Right lobe of liver (tissue), 6 donors: Measurements from ENCODE around the gene NEDD4L. TPM values are rescaled to one million over a fixed set of nuclear protein-coding genes. Genes with fewer than 3 reads are reported as not detected.

Experiments
- ATAC-seq, 4 donors: fragments of 200-7000 bp; cut with Tn5 transposase; one replicate each; pipeline ENCODE4 v1.9.1; 2020; ENCODE audit warnings: mild to moderate bottlenecking in 4 of 4, moderate library complexity in 4 of 4
- DNase-seq, 3 donors: peaks; one replicate each; pipeline ENCODE4 v3.0.0-alpha.2; 2020
- H3K27ac ChIP-seq, 3 donors: fragments of 200-600 bp; one replicate each; pipeline ENCODE4 v1.8.0; 2022
- H3K27me3 ChIP-seq, 2 donors: fragments of 200-600 bp; one replicate each; pipeline ENCODE4 v1.8.0; 2022
- H3K36me3 ChIP-seq, 4 donors: fragments of 200-600 bp; sonication (generic) in 1 of 4; one replicate each; pipeline versions ENCODE4 v1.5.1 to v1.8.0; 2017 to 2022; ENCODE audit warnings: control low read depth in 1 of 4
- H3K4me1 ChIP-seq, 4 donors: fragments of 200-600 bp; sonication (generic) in 1 of 4; one replicate each; pipeline versions ENCODE4 v1.5.1 to v1.8.0; 2017 to 2022; ENCODE audit warnings: control low read depth in 1 of 4
- H3K4me3 ChIP-seq, 3 donors: fragments of 200-600 bp; one replicate each; pipeline ENCODE4 v1.8.0; 2022
- H3K9me3 ChIP-seq, 4 donors: fragments of 200-600 bp; sonication (generic) in 1 of 4; one replicate each; pipeline versions ENCODE4 v1.5.1 to v1.8.0; 2017 to 2022; ENCODE audit warnings: control low read depth in 1 of 4
- POLR2A ChIP-seq: fragments of 450-650 bp; IDR thresholded peaks from one replicate; pipeline ENCODE4 v1.6.1; 2017; ENCODE audit warnings: antibody characterized with exemption, mild to moderate bottlenecking
- WGBS: methylation state at CpG from one replicate; pipeline ENCODE4 v1.1.6; 2018; ENCODE audit warnings: low coverage, low lambda C conversion rate; ENCODE audit not compliant: insufficient coverage; ENCODE audit errors: missing lambda C conversion rate; 5-methylcytosine and 5-hydroxymethylcytosine counted together
- intact Hi-C, 2 donors: fragments of 100-400 bp; cut with DNase I; formaldehyde crosslinking; loops; one replicate each; pipeline versions ENCODE4 v1.11.2 to v1.14.1; 2022
- total RNA-seq, 6 experiments: library from RNA; depleted of rRNA in 2 of 6; stranded (reverse); fragments of >200 nt in 2 of 6; fragmentation: NEBNext Ultra II Directional in 3 of 6; extraction: Animal tissue kit (Norgen Biotek cat#: 25700) in 3 of 6; gene quantifications; one replicate each; pipeline versions ENCODE4 v1.1.0 to v1.2.4, GENCODE V29; 2016 to 2023
- TF ChIP-seq, protein P1 (sequence below), 4 donors: fragments of 200-600 bp in 3 of 4; fragments of 450-650 bp in 1 of 4; IDR thresholded peaks; one replicate each; pipeline versions ENCODE4 v1.5.1 to v1.8.0; 2016 to 2022; ENCODE audit warnings: antibody characterized with exemption in 4 of 4, mild to moderate bottlenecking in 2 of 4
- donor health status: DM: no; HTN: yes; CAD: no.
- donor health status: DM: no; HTN: no; CAD: no.
- donor health status: DM: no; HTN: no; CAD: no.
- donor health status: DM: no; HTN: yes; CAD: no.
- donor health status: DM: no; HTN: yes; CAD: no.

NEDD4L gene
- total RNA-seq, 6 experiments from 2014 or later, result 21.5 to 41.0 (median 33.2) TPM

DNA sequence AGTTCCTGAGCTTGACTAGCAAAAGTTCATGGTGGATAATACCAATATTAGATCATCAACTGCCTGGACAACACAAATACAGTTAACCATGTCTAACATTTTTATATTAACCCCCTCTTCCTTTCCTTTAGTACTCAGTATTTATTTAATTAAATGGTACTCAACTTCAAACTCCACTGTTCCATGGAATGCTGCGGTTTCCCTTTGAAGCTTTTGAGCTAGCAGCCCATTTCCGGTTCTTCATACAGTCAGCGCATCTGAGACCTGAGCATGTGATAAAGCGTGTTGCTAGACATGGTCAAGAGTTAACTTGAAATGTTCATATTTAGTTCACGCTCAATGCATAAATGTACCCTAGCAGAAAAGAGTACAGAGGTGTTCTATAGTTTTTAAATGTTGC is 306.5 kb downstream of the NEDD4L start:
- H3K4me3 ChIP-seq, result no peak overlapping the region
- no peak for ATAC-seq
- 92% methylated on average over 5 of the region's 5 CpGs for WGBS
- H3K36me3 ChIP-seq, result no peaks in the 10 kb centered on the region
- no peak for DNase-seq
- no peaks in the 10 kb centered on the region for H3K9me3 ChIP-seq
- H3K27me3 ChIP-seq, result no peaks in the 10 kb centered on the region
- H3K4me1 ChIP-seq, result no peaks in the 10 kb centered on the region
- no peak overlapping the region for H3K27ac ChIP-seq
- intact Hi-C loops, result no loop called here
- TF ChIP-seq, protein P1, sequence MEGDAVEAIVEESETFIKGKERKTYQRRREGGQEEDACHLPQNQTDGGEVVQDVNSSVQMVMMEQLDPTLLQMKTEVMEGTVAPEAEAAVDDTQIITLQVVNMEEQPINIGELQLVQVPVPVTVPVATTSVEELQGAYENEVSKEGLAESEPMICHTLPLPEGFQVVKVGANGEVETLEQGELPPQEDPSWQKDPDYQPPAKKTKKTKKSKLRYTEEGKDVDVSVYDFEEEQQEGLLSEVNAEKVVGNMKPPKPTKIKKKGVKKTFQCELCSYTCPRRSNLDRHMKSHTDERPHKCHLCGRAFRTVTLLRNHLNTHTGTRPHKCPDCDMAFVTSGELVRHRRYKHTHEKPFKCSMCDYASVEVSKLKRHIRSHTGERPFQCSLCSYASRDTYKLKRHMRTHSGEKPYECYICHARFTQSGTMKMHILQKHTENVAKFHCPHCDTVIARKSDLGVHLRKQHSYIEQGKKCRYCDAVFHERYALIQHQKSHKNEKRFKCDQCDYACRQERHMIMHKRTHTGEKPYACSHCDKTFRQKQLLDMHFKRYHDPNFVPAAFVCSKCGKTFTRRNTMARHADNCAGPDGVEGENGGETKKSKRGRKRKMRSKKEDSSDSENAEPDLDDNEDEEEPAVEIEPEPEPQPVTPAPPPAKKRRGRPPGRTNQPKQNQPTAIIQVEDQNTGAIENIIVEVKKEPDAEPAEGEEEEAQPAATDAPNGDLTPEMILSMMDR (IDR thresholded peaks at IDR 0.05), result no peak
- TF ChIP-seq POLR2A, result no peak

DNA sequence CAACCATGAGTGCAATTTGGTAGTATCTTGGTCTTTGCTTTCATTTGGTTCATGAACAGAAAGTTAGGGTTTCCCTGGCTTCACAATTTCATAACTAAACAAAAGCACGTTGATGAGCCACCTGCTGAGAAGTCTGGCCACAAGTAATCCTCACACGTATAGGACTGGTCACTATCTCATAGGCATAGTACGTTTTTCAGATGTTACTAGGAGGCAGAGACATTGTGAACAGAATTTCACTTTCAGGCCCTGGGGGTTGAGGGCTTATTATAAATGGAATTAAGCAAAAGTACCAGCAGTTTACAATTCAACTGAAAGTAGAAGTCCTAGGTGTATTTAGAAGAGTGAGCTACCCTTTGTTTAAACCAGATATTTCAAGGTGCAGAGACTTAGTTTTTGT is 307.8 kb downstream of the NEDD4L start:
- intact Hi-C loops, result no loop called here
- ATAC-seq (no peak), DNase-seq (no peak)
- no peak for TF ChIP-seq POLR2A
- TF ChIP-seq, protein P1 (IDR thresholded peaks at IDR 0.05), result no peak
- no peak overlapping the region for H3K27ac ChIP-seq
- no peaks in the 10 kb centered on the region for H3K27me3 ChIP-seq
- no peaks in the 10 kb centered on the region for H3K36me3 ChIP-seq
- WGBS, result 86% methylated on average over 3 of the region's 3 CpGs
- H3K4me3 ChIP-seq, result no peak overlapping the region
- no peaks in the 10 kb centered on the region for H3K4me1 ChIP-seq
- no peaks in the 10 kb centered on the region for H3K9me3 ChIP-seq

DNA sequence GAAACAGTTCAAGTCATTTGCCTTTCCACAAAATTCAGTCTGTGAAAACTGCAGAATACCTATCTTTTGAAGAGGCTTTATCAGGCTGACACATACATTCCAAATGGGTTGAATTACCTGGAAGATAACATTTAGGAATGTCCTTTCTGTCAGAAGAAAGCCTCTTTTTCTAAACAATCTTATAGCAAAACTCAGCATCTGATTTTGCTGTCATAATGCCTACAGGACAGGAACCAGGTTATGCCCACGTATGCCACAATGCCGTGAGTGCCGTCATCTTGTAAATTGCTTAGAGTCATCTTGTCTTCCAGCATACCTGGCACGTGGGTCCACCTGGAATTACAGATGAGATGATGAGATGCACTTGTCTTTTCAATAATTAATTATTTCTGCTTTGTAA is 309.6 kb downstream of the NEDD4L start:
- Histone ChIP-seq H3K9me3 (no peaks in the 10 kb centered on the region), H3K4me1 (no peaks in the 10 kb centered on the region), H3K36me3 (no peaks in the 10 kb centered on the region), H3K27ac (no peak overlapping the region), H3K4me3 (no peak overlapping the region), H3K27me3 (no peaks in the 10 kb centered on the region)
- ATAC-seq (no peak), DNase-seq (no peak)
- TF ChIP-seq POLR2A, result no peak
- TF ChIP-seq, protein P1 (IDR thresholded peaks at IDR 0.05), result no peak
- WGBS, result 92% methylated on average over 4 of the region's 4 CpGs
- intact Hi-C loops, result no loop called here

DNA sequence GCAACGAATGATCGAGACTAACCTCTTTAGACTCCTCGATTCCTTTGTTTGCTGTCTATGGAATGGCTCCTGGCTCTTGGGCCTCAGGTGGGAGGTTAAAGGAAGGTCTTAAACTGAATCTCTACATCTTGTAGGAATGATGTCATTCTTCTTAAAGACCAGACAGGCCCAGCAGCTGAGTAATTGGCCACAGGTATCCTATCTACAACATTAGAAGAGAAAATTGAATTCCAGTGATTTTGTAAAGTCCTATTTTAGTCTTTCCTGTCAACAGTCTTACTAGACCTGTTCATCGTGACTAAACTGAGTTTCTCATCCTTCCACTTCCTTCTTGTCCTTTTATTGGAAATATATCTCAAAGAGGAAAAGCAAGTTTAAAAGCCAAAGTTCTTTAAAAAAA is 310.0 kb downstream of the NEDD4L start:
- Histone ChIP-seq H3K4me3 (no peak overlapping the region), H3K4me1 (no peaks in the 10 kb centered on the region), H3K27me3 (no peaks in the 10 kb centered on the region), H3K9me3 (no peaks in the 10 kb centered on the region), H3K36me3 (no peaks in the 10 kb centered on the region), H3K27ac (no peak overlapping the region)
- intact Hi-C loops, result no loop called here
- no peak for ATAC-seq
- WGBS, result 87% methylated on average over 4 of the region's 4 CpGs
- TF ChIP-seq POLR2A, result no peak
- TF ChIP-seq, protein P1 (IDR thresholded peaks at IDR 0.05), result no peak
- DNase-seq, result no peak

DNA sequence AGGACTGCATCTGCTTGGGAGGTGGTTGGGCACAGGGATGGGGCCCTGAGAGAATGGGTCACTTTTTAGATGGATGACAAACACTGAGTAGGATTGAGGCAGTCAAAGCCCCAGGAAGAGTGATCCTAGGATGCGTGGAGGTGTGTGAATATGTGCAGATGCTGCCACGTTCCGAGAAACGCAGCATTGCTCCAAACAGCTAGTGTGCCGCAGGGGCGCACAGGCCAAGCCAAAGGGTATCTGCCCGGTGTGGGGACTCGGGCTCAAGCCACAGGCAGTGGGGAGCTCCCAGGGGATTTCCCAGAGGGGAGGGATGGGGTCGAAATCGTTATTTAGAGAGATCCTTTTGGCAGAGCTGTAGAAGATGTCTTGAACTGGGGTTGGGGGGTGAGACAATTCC is 310.8 kb downstream of the NEDD4L start:
- intact Hi-C loops, result no loop called here
- WGBS, result 85% methylated on average over 4 of the region's 10 CpGs

More for the DNA sequence above, 310.8 kb downstream of the NEDD4L start:
- Histone ChIP-seq H3K9me3 (no peaks in the 10 kb centered on the region), H3K27ac (no peak overlapping the region), H3K27me3 (no peaks in the 10 kb centered on the region), H3K4me3 (no peak overlapping the region), H3K36me3 (no peaks in the 10 kb centered on the region), H3K4me1 (no peaks in the 10 kb centered on the region)
- ATAC-seq (no peak), DNase-seq (no peak)
- no peak for TF ChIP-seq POLR2A
